Mononuclear cell (primary cell): ENCODE data around the gene HLA-DQA1. TPM values are rescaled to one million over a fixed set of nuclear protein-coding genes. Genes with fewer than 3 reads are reported as not detected.

Experiments used
- H3K27me3 ChIP-seq: 2 replicates; pipeline ENCODE4 v1.6.0; 2011; ENCODE audit warnings: low read length, control low read depth; ENCODE audit not compliant: insufficient read depth
- H3K4me1 ChIP-seq: 2 replicates; pipeline ENCODE4 v1.5.1; 2011; ENCODE audit warnings: mild to moderate bottlenecking, low read length, control low read depth; ENCODE audit not compliant: insufficient read depth
- H3K4me3 ChIP-seq: 2 replicates; pipeline ENCODE4 v1.5.1; 2011; ENCODE audit warnings: mild to moderate bottlenecking, low read length, moderate library complexity
- H3K9me3 ChIP-seq: 2 replicates; pipeline ENCODE4 v1.5.1; 2011; ENCODE audit warnings: low read depth, mild to moderate bottlenecking, control low read depth, low read length
- total RNA-seq: library from RNA; depleted of rRNA; stranded (reverse); fragments of >200 nt; gene quantifications from one replicate; pipeline ENCODE4 v1.2.3, GENCODE V29; 2012

Gene HLA-DQA1
- total RNA-seq, 1 donor: 12.5 TPM

- Histone ChIP-seq H3K9me3 (no peaks in the 10 kb centered on the region), H3K4me1 (no peaks in the 10 kb centered on the region), H3K27me3 (no peaks in the 10 kb centered on the region), H3K4me3 (no peak overlapping the region)
Measured at GRCh38 chr6:32692019-32692418, 54.8 kb downstream of the HLA-DQA1 start.

Other genes with a start within 250 kb of the HLA-DQA1 start
- not detected for gene BTNL2, start 230.2 kb upstream of the HLA-DQA1 start, total RNA-seq
- 1,165 TPM for gene HLA-DRA, start 197.5 kb upstream of the HLA-DQA1 start, total RNA-seq
- gene HLA-DRB5, start 107.1 kb upstream of the HLA-DQA1 start, total RNA-seq: 8.5 TPM
- 166 TPM for gene HLA-DRB1, start 47.6 kb upstream of the HLA-DQA1 start, total RNA-seq
- gene HLA-DQB1, start 29.3 kb downstream of the HLA-DQA1 start, total RNA-seq: 1.4 TPM
- 4.7 TPM for gene HLA-DQA2, start 104.0 kb downstream of the HLA-DQA1 start, total RNA-seq
- 1.0 TPM for gene HLA-DQB2, start 126.1 kb downstream of the HLA-DQA1 start, total RNA-seq
- gene HLA-DOB, start 179.6 kb downstream of the HLA-DQA1 start, total RNA-seq: 6.6 TPM
- gene TAP2, start 201.3 kb downstream of the HLA-DQA1 start, total RNA-seq: 45.0 TPM
- 81.4 TPM for gene PSMB8, start 206.6 kb downstream of the HLA-DQA1 start, total RNA-seq
- 67.2 TPM for gene TAP1, start 216.3 kb downstream of the HLA-DQA1 start, total RNA-seq
- gene PSMB9, start 216.8 kb downstream of the HLA-DQA1 start, total RNA-seq: 18.7 TPM